Activated CD8-positive, alpha-beta T cell treated with anti-CD3 and anti-CD28 coated beads for 36 hours (primary cell): ENCODE data around the gene LYVE1. TPM values are rescaled to one million over a fixed set of nuclear protein-coding genes. Genes with fewer than 3 reads are reported as not detected.

Source experiments
- ATAC-seq: fragments of 200-7000 bp; cut with Tn5 transposase; one replicate; pipeline ENCODE4 v1.10.0; 2021; ENCODE audit warnings: mild to moderate bottlenecking, moderate library complexity
- CTCF ChIA-PET: fragments of 350-600 bp; sonication (Branson Sonifier 250); formaldehyde crosslinking; loops from one replicate; lab custom pipeline; 2021; ENCODE audit warnings: antibody characterized with exemption; lab: Charles Lee
- POLR2A ChIA-PET: fragments of 350-600 bp; sonication (Branson Sonifier 250); formaldehyde crosslinking; loops from one replicate; lab custom pipeline; 2021; ENCODE audit warnings: antibody characterized with exemption; lab: Charles Lee
- DNase-seq: peaks from one replicate; pipeline ENCODE4 v3.0.0-alpha.2; 2020
- H3K27ac Mint-ChIP-seq: one replicate; pipeline ENCODE4 v1.8.0; 2021; ENCODE audit warnings: mild to moderate bottlenecking, mixed read lengths
- H3K27me3 Mint-ChIP-seq: one replicate; pipeline ENCODE4 v1.8.0; 2021; ENCODE audit warnings: mixed read lengths
- H3K36me3 Mint-ChIP-seq: one replicate; pipeline ENCODE4 v1.8.0; 2021; ENCODE audit warnings: low read depth, mixed read lengths
- H3K4me1 Mint-ChIP-seq: one replicate; pipeline ENCODE4 v1.8.0; 2021; ENCODE audit warnings: low read depth, mixed read lengths
- H3K4me3 Mint-ChIP-seq: one replicate; pipeline ENCODE4 v1.8.0; 2021; ENCODE audit warnings: mild to moderate bottlenecking, moderate library complexity, mixed read lengths
- H3K9me3 Mint-ChIP-seq: one replicate; pipeline ENCODE4 v1.8.0; 2021; ENCODE audit warnings: mixed read lengths
- intact Hi-C: fragments of 100-400 bp; cut with micrococcal nuclease; formaldehyde crosslinking; loops from one replicate; pipeline ENCODE4 v1.10.0; 2022
- total RNA-seq, 2 experiments: library from RNA; stranded (reverse); gene quantifications; one replicate each; pipeline ENCODE4 v1.2.3, GENCODE V29; 2021
- TF ChIP-seq, protein P1 (sequence below): fragments of 200-600 bp; IDR thresholded peaks from one replicate; pipeline ENCODE4 v1.8.0; 2022; ENCODE audit warnings: antibody characterized with exemption, mild to moderate bottlenecking

The LYVE1 gene
- total RNA-seq, 2 experiments from 2014 or later, result not detected

- intact Hi-C loops, result loop anchor here (10.0 kb wide), 1 partner anchor 63 kb away; the partner anchor contains the start of gene RNF141
- H3K4me1 Mint-ChIP-seq, result peaks cover 2% of the 10 kb centered on the region
- no peaks in the 10 kb centered on the region for H3K9me3 Mint-ChIP-seq
- H3K27ac Mint-ChIP-seq, result no peak overlapping the region
- ChIA-PET POLR2A (no interaction called here), CTCF (no interaction called here)
- DNase-seq (no peak), ATAC-seq (no peak)
- TF ChIP-seq, protein P1, sequence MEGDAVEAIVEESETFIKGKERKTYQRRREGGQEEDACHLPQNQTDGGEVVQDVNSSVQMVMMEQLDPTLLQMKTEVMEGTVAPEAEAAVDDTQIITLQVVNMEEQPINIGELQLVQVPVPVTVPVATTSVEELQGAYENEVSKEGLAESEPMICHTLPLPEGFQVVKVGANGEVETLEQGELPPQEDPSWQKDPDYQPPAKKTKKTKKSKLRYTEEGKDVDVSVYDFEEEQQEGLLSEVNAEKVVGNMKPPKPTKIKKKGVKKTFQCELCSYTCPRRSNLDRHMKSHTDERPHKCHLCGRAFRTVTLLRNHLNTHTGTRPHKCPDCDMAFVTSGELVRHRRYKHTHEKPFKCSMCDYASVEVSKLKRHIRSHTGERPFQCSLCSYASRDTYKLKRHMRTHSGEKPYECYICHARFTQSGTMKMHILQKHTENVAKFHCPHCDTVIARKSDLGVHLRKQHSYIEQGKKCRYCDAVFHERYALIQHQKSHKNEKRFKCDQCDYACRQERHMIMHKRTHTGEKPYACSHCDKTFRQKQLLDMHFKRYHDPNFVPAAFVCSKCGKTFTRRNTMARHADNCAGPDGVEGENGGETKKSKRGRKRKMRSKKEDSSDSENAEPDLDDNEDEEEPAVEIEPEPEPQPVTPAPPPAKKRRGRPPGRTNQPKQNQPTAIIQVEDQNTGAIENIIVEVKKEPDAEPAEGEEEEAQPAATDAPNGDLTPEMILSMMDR, result no peak
- no peak overlapping the region for H3K4me3 Mint-ChIP-seq
- no peaks in the 10 kb centered on the region for H3K36me3 Mint-ChIP-seq
- peaks cover 11% of the 10 kb centered on the region for H3K27me3 Mint-ChIP-seq
Measured at GRCh38 chr11:10607462-10608132, 39.1 kb upstream of the LYVE1 start.

DNA sequence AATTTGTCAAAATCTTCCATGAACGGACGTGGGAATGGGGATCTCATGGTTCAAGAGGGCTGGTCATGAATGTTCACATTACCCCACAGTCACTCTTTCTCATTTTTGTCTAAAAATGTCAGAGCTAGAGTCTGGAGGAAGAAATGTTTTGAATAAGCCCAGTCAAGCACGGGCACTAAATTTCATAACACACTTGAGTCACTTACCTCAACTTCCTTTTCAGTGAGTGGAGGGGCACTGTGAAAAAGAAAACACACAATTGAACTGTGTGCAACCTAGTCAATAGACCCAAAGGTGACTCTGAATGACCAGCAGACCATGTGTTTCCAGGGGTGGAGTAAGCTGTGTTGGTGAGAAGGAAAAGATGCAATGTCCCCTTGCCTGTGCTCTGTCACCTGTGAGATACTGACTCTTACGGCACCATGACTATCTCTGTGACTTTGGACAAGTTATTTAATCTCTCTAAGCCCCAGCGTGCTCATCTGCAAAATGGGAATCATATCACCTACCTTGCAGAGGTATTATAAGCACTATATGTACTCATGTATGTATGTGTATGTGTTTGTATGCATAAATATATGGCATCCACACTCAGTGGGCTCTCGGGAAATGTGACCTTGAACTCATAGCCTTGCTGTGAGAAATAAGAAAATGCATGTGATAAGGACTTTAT is 38.2 kb upstream of the LYVE1 start:
- intact Hi-C loops, result loop anchor here (10.0 kb wide), 1 partner anchor 62 kb away; the partner anchor contains the start of gene RNF141
- POLR2A ChIA-PET, result no interaction called here
- Mint-ChIP-seq H3K27me3 (peaks cover 6% of the 10 kb centered on the region), H3K4me3 (no peak overlapping the region), H3K4me1 (peaks cover 2% of the 10 kb centered on the region), H3K27ac (no peak overlapping the region), H3K9me3 (no peaks in the 10 kb centered on the region), H3K36me3 (no peaks in the 10 kb centered on the region)
- TF ChIP-seq, protein P1, result no peak
- no peak for DNase-seq
- ATAC-seq, result peak; percentile 24
- CTCF ChIA-PET, result interaction anchor here (1.3 kb wide), 1 partner anchor 14 kb away, joined by 3 read pairs; no protein-coding TSS in a partner anchor

GRCh38 chr11:10605941-10606381 is 37.5 kb upstream of the LYVE1 start:
- CTCF ChIA-PET, result interaction anchor here (1.3 kb wide), 1 partner anchor 15 kb away, joined by 3 read pairs; no protein-coding TSS in a partner anchor
- no peaks in the 10 kb centered on the region for H3K9me3 Mint-ChIP-seq

DNA sequence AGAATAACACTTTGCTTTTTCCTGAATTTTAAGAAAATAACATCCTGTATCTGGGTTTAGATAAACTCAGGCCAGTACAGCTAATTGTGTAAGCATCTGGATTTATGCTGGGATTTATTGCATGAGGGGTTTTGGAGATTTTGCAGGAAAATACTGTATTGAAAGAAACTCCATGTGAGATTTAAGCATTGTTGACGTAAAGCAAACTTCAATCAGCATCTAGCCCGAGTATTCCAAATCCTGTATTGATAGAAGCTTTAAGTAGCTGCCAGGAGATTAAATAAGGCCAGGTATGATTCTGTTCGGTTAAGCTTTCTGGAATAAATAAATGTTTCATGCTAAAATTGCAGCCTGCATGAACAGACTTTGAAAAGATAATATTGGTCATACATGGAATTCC is 36.3 kb upstream of the LYVE1 start:
- peaks cover 2% of the 10 kb centered on the region for H3K4me1 Mint-ChIP-seq
- H3K9me3 Mint-ChIP-seq, result no peaks in the 10 kb centered on the region
- intact Hi-C loops, result loop anchor here (10.0 kb wide), 1 partner anchor 60 kb away; the partner anchor contains the start of gene RNF141
- H3K27ac Mint-ChIP-seq, result no peak overlapping the region
- POLR2A ChIA-PET, result no interaction called here
- TF ChIP-seq, protein P1, result no peak
- CTCF ChIA-PET, result interaction anchor here (0.9 kb wide), 1 partner anchor 742 kb away, joined by 3 read pairs; no protein-coding TSS in a partner anchor
- peaks cover 4% of the 10 kb centered on the region for H3K27me3 Mint-ChIP-seq
- ATAC-seq (no peak), DNase-seq (no peak)
- H3K36me3 Mint-ChIP-seq, result no peaks in the 10 kb centered on the region
- H3K4me3 Mint-ChIP-seq, result no peak overlapping the region

More at GRCh38 chr11:10605941-10606381, 37.5 kb upstream of the LYVE1 start:
- Mint-ChIP-seq H3K36me3 (no peaks in the 10 kb centered on the region), H3K27me3 (peaks cover 6% of the 10 kb centered on the region), H3K4me1 (peaks cover 2% of the 10 kb centered on the region), H3K4me3 (no peak overlapping the region), H3K27ac (no peak overlapping the region)
- POLR2A ChIA-PET, result no interaction called here
- TF ChIP-seq, protein P1, result no peak
- intact Hi-C loops, result loop anchor here (10.0 kb wide), 1 partner anchor 61 kb away; the partner anchor contains the start of gene RNF141
- ATAC-seq, result no peak
- DNase-seq, result no peak
